Measurements from ENCODE around the gene TTC7B.

TTC7B gene

DNA sequence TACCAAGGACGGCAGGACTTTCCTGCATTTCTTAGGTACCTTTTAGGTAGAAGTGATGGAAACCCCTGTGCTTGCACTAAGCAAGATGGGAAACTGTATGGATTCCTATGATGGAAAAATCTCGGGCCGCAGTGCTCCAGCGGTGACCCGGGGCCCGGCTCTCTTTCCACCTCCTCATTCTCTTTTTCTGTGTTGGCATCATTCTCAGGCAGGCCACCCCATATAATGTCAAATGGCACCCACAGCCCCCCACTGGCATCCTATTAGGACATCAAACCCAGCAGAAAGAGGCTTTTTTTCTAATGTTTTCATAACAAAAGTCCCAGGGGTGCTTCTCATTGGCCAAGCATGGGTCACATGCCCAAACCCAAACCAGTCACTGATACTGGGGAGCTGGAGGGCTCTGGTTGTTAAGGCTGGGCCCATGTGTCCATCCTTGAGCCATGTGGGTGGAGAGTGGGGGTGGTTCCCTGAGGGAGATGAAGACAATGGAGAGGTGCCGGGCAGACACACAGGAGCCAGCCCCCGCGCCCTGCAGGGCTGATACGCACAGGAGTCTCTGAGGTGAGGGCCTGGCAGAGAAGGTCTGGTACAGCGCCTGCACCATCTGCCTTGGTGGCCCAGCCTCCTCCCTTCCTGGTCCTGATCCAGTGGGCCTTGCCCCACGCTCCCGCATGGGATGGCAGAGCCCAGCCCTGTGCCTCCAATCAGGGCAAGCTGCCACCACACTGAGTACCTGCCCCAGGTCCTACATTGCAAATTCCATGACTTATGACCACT is 277.3 kb downstream of the TTC7B start:
- no peak for DNase-seq (ENCODE audit: low read depth, low spot score)
- Histone ChIP-seq H3K4me3 (ENCODE audit: insufficient read length, low read depth) (no peak overlapping the region), H3K9ac (ENCODE audit: insufficient read length, low read depth) (no peak overlapping the region)

DNA sequence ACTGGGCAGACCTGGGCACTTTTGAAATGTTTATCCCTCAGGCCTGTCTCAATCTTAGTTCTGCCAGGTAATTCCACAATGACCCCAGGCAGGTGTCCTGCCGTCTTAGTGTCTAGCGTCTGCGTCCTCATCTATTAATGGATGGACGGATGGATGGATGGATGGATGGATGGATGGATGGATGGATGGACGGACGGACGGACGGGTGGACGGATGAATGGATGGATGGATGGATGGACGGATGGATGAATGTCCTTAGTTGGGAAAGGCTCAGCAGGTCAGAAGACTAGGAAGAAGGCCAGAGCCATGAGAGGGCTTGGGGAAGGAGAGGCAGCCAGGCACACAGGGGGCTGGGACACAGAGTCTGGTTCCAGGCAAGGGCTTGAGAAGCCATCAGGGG is 278.1 kb downstream of the TTC7B start:
- no peak for DNase-seq (ENCODE audit: low read depth, low spot score)
- Histone ChIP-seq H3K9ac (ENCODE audit: insufficient read length, low read depth) (no peak overlapping the region), H3K4me3 (ENCODE audit: insufficient read length, low read depth) (no peak overlapping the region), H3K4me1 (ENCODE audit: insufficient read depth, insufficient read length) (peaks cover 13% of the 10 kb centered on the region), H3K36me3 (ENCODE audit: insufficient read depth, insufficient read length, low read length) (no peaks in the 10 kb centered on the region), H3K9me3 (ENCODE audit: insufficient read depth, low read length) (no peaks in the 10 kb centered on the region), H3K27me3 (ENCODE audit: insufficient read depth, insufficient read length) (no peaks in the 10 kb centered on the region)
- TF ChIP-seq SUZ12 (IDR thresholded peaks at IDR 0.05; ENCODE audit: extremely low read depth, insufficient read depth, insufficient read length), result no peak
- no peak for TF ChIP-seq ZNF274 (IDR thresholded peaks at IDR 0.05; ENCODE audit: low read depth, low read length)
- TF ChIP-seq YY1 (IDR thresholded peaks at IDR 0.05; ENCODE audit: insufficient read depth, insufficient read length), result no peak

More for the DNA sequence above, 277.3 kb downstream of the TTC7B start:
- no peaks in the 10 kb centered on the region for H3K27me3 ChIP-seq (ENCODE audit: insufficient read depth, insufficient read length)
- H3K9me3 ChIP-seq (ENCODE audit: insufficient read depth, low read length), result no peaks in the 10 kb centered on the region
- H3K36me3 ChIP-seq (ENCODE audit: insufficient read depth, insufficient read length, low read length), result no peaks in the 10 kb centered on the region
- peaks cover 11% of the 10 kb centered on the region for H3K4me1 ChIP-seq (ENCODE audit: insufficient read depth, insufficient read length)
- TF ChIP-seq ZNF274 (IDR thresholded peaks at IDR 0.05; ENCODE audit: low read depth, low read length), result no peak
- TF ChIP-seq SUZ12 (IDR thresholded peaks at IDR 0.05; ENCODE audit: extremely low read depth, insufficient read depth, insufficient read length), result no peak
- no peak for TF ChIP-seq YY1 (IDR thresholded peaks at IDR 0.05; ENCODE audit: insufficient read depth, insufficient read length)

DNA sequence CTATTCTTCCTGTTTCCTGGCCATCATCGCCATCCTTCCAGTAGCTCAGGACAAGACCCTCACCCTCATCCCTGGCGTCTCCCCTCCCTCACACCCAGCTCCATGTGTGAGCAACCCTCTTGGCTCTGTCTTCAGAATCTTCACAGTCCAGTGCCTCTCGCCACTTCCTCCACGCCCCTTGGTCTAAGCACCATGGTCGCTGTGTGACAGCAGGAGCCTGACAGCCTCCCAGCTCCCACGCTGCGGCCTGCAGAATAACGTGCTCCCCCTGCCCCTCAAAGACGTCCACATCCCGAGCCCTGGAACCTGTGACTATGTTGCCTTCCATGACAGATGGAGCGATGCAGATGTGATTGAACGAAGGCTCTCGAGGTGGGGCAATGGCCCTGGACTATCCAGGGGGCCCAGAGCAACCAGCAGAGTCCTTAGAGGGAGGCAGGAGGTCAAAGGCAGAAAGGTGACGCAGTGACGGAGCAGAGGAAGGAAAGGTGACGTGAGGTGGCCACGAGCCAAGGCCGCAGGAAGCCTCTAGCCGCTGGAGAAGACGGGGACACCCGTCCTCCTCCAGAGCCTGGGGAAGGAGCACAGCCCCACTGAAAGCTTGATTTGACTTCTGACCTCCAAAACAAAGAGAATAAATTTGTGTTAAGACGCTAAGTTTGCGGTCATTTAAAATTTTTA is 279.6 kb downstream of the TTC7B start:
- Histone ChIP-seq H3K9me3 (ENCODE audit: insufficient read depth, low read length) (no peaks in the 10 kb centered on the region), H3K4me1 (ENCODE audit: insufficient read depth, insufficient read length) (peaks cover 14% of the 10 kb centered on the region), H3K9ac (ENCODE audit: insufficient read length, low read depth) (no peak overlapping the region), H3K4me3 (ENCODE audit: insufficient read length, low read depth) (no peak overlapping the region), H3K27me3 (ENCODE audit: insufficient read depth, insufficient read length) (no peaks in the 10 kb centered on the region), H3K36me3 (ENCODE audit: insufficient read depth, insufficient read length, low read length) (no peaks in the 10 kb centered on the region)
- DNase-seq (ENCODE audit: low read depth, low spot score), result no peak
- TF ChIP-seq SUZ12 (IDR thresholded peaks at IDR 0.05; ENCODE audit: extremely low read depth, insufficient read depth, insufficient read length), result no peak
- no peak for TF ChIP-seq YY1 (IDR thresholded peaks at IDR 0.05; ENCODE audit: insufficient read depth, insufficient read length)

DNA sequence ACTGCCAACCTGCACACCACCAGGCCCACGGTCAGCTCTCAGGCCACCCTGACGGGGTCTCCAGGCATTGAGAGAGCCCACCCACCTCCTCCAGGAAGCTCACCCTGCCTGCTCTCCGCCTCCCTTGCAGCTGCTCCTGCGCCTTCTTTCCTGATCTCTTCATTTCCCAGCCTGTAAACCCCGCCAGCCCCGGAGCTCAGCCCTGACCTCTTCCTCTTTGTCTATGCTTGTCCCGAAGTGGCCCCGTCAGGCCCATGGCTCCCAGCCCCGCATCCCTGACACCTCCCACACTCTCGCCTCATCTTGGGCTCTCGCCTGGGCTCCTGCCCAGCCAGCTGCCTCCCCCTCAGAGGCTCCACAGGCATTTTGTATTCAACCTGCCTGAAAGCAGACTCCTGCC is 280.1 kb downstream of the TTC7B start:
- Histone ChIP-seq H3K9ac (ENCODE audit: insufficient read length, low read depth) (no peak overlapping the region), H3K4me3 (ENCODE audit: insufficient read length, low read depth) (no peak overlapping the region)
- TF ChIP-seq ZNF274 (IDR thresholded peaks at IDR 0.05; ENCODE audit: low read depth, low read length) (no peak), YY1 (IDR thresholded peaks at IDR 0.05; ENCODE audit: insufficient read depth, insufficient read length) (no peak), SUZ12 (IDR thresholded peaks at IDR 0.05; ENCODE audit: extremely low read depth, insufficient read depth, insufficient read length) (no peak)

DNA sequence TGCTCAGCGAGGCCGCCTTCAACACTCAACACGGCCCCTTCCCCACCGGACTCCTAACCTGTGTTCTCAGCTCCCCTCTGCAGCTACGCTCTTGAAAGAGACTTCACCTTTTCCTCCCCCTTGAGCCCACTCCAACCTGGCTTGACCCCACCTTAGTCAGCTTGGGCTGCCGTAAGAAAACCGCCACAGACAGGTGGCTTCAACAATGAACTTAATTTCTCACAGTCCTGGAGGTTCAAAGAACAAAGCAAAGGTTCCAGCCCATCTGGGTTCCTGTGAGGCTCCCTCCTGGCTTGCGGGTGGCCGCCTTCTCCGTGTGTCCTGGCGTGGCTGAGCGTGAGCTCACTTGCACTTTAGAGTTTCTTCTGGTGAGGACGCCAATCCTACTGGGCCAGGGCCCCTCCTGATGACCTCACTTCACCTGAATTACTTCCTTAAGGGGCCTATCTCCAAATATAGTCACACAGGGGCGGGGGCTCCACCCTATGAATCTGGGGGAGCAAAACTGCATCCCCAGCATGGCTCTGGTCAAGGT is 280.6 kb downstream of the TTC7B start:
- peaks cover 14% of the 10 kb centered on the region for H3K4me1 ChIP-seq (ENCODE audit: insufficient read depth, insufficient read length)
- TF ChIP-seq ZNF274 (IDR thresholded peaks at IDR 0.05; ENCODE audit: low read depth, low read length) (no peak), SUZ12 (IDR thresholded peaks at IDR 0.05; ENCODE audit: extremely low read depth, insufficient read depth, insufficient read length) (no peak), YY1 (IDR thresholded peaks at IDR 0.05; ENCODE audit: insufficient read depth, insufficient read length) (no peak)
- no peak overlapping the region for H3K4me3 ChIP-seq (ENCODE audit: insufficient read length, low read depth)
- no peak overlapping the region for H3K9ac ChIP-seq (ENCODE audit: insufficient read length, low read depth)
- DNase-seq (ENCODE audit: low read depth, low spot score), result no peak
- H3K9me3 ChIP-seq (ENCODE audit: insufficient read depth, low read length), result no peaks in the 10 kb centered on the region
- no peaks in the 10 kb centered on the region for H3K27me3 ChIP-seq (ENCODE audit: insufficient read depth, insufficient read length)
- H3K36me3 ChIP-seq (ENCODE audit: insufficient read depth, insufficient read length, low read length), result no peaks in the 10 kb centered on the region

More for the DNA sequence above, 280.1 kb downstream of the TTC7B start:
- Histone ChIP-seq H3K36me3 (ENCODE audit: insufficient read depth, insufficient read length, low read length) (no peaks in the 10 kb centered on the region), H3K9me3 (ENCODE audit: insufficient read depth, low read length) (no peaks in the 10 kb centered on the region), H3K27me3 (ENCODE audit: insufficient read depth, insufficient read length) (no peaks in the 10 kb centered on the region), H3K4me1 (ENCODE audit: insufficient read depth, insufficient read length) (peaks cover 14% of the 10 kb centered on the region)
- no peak for DNase-seq (ENCODE audit: low read depth, low spot score)

DNA sequence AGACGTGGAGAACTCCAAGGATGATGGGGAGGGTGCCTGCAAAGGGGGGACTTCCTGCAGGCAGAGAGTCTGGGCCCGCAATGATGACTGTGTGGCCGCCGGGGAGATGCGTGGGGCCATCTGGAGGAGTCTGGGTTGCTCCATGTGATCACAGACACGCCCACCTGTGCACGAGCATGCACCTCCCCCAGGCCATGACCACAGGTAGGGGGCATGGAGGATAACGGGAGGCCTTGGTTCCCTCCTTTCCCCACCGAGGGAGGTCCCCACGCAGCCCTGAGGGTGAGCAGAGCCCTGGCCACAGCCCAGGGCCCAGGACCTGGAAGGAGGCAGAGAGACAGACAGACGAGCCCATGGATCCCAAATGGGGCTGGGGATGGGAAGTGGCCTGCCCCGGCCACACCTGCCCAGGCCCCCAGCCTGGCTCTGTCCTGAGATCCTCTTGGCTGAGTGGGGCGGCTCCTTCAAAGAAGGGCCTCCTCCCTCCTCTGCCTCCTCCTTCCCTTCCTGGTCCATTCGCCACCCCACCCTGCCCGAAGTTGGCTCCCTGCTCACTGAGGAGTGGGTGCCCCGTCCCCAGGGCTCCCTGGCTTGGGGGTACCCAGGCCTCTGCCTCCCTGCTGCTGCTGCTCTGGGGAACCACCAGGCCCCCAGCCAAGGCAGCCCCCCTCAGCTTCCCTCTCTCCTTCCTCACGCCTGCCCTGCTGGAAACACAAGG is 281.2 kb downstream of the TTC7B start:
- Histone ChIP-seq H3K4me3 (ENCODE audit: insufficient read length, low read depth) (no peak overlapping the region), H3K27me3 (ENCODE audit: insufficient read depth, insufficient read length) (no peaks in the 10 kb centered on the region), H3K4me1 (ENCODE audit: insufficient read depth, insufficient read length) (peaks cover 14% of the 10 kb centered on the region), H3K36me3 (ENCODE audit: insufficient read depth, insufficient read length, low read length) (no peaks in the 10 kb centered on the region), H3K9me3 (ENCODE audit: insufficient read depth, low read length) (no peaks in the 10 kb centered on the region), H3K9ac (ENCODE audit: insufficient read length, low read depth) (no peak overlapping the region)
- no peak for TF ChIP-seq SUZ12 (IDR thresholded peaks at IDR 0.05; ENCODE audit: extremely low read depth, insufficient read depth, insufficient read length)
- TF ChIP-seq ZNF274 (IDR thresholded peaks at IDR 0.05; ENCODE audit: low read depth, low read length), result no peak
- no peak for TF ChIP-seq YY1 (IDR thresholded peaks at IDR 0.05; ENCODE audit: insufficient read depth, insufficient read length)
- no peak for DNase-seq (ENCODE audit: low read depth, low spot score)

All from NT2/D1 (cell line).